Upper lobe of left lung (tissue), 6 donors: ENCODE data around the gene GIT2. TPM values are rescaled to one million over a fixed set of nuclear protein-coding genes. Genes with fewer than 3 reads are reported as not detected.

ENCODE experiments used
- ATAC-seq, 2 donors: fragments of 200-7000 bp; cut with Tn5 transposase; one replicate each; pipeline ENCODE4 v1.9.1; 2022; ENCODE audit warnings: mild to moderate bottlenecking in 2 of 2, moderate library complexity in 2 of 2; ENCODE audit not compliant: low FRiP score in 2 of 2
- DNase-seq, 2 donors: peaks; one replicate each; pipeline ENCODE4 v3.0.0-alpha.2; 2019 to 2020
- H3K27ac ChIP-seq, 4 donors: fragments of 200-600 bp; sonication (generic); one replicate each; pipeline ENCODE4 v1.5.1; 2016 to 2019
- H3K27me3 ChIP-seq, 4 donors: fragments of 200-600 bp; sonication (generic); one replicate each; pipeline ENCODE4 v1.5.1; 2017 to 2019
- H3K36me3 ChIP-seq, 4 donors: fragments of 200-600 bp; sonication (generic); one replicate each; pipeline ENCODE4 v1.5.1; 2016 to 2019
- H3K4me1 ChIP-seq, 4 donors: fragments of 200-600 bp; sonication (generic); one replicate each; pipeline ENCODE4 v1.5.1; 2018 to 2019
- H3K4me3 ChIP-seq, 4 donors: fragments of 200-600 bp; sonication (generic); one replicate each; pipeline ENCODE4 v1.5.1; 2017 to 2019; ENCODE audit warnings: mild to moderate bottlenecking in 2 of 4, moderate library complexity in 1 of 4
- H3K9me3 ChIP-seq, 4 donors: fragments of 200-600 bp; sonication (generic); one replicate each; pipeline ENCODE4 v1.5.1; 2018 to 2019
- EP300 ChIP-seq, 4 donors: sonication (generic); formaldehyde crosslinking; IDR thresholded peaks; one replicate each; pipeline ENCODE4 v1.5.1; 2017; ENCODE audit warnings: antibody characterized with exemption in 4 of 4, control low read depth in 2 of 4
- POLR2A ChIP-seq, 4 donors: fragments of 450-650 bp; IDR thresholded peaks; one replicate each; pipeline ENCODE4 v1.5.1; 2016 to 2017; ENCODE audit warnings: antibody characterized with exemption in 4 of 4, mild to moderate bottlenecking in 2 of 4
- POLR2AphosphoS5 ChIP-seq, 2 donors: sonication (generic); formaldehyde crosslinking; IDR thresholded peaks; one replicate each; pipeline ENCODE4 v1.5.1; 2017; ENCODE audit warnings: antibody characterized with exemption in 2 of 2
- WGBS, 2 donors: methylation state at CpG; one replicate each; pipeline ENCODE4 v1.1.5; 2017 to 2018; 5-methylcytosine and 5-hydroxymethylcytosine counted together
- total RNA-seq, 6 donors: library from RNA; depleted of rRNA in 4 of 6; stranded (reverse); fragments of >200 nt in 4 of 6; gene quantifications; one replicate each; pipeline versions ENCODE4 v1.1.0 to v1.2.1, GENCODE V29; 2016 to 2021
- TF ChIP-seq, protein P1 (sequence below), 6 experiments: fragments of 450-650 bp in 4 of 6; fragments of 200-600 bp in 2 of 6; sonication (generic) in 2 of 6; IDR thresholded peaks; one replicate each; pipeline ENCODE4 v1.5.1; 2016 to 2019; ENCODE audit warnings: antibody characterized with exemption in 6 of 6
- donor health status: DM: no; HTN: no; CAD: no; lungs with moderate emphysema.
- donor health status: DM: no; HTN: yes; CAD: no; lungs with severe emphysema.

The GIT2 gene
- total RNA-seq, 6 donors from 2014 or later, result 45.1 to 89.1 (median 55.3) TPM

- WGBS, 2 donors, result 79 to 92% methylated on average over 5 of the region's 5 CpGs
- Histone ChIP-seq H3K9me3 (no peaks in the 10 kb centered on the region), H3K27ac (peak overlapping the region in 2 of 4 donors; percentile 20 to 31), H3K36me3 (peaks cover 11 to 98% (median 65%) of the 10 kb centered on the region in 4 donors), H3K4me3 (no peak overlapping the region), H3K4me1 (peaks cover 0 to 14% (median 6%) of the 10 kb centered on the region in 4 donors), H3K27me3 (no peaks in the 10 kb centered on the region)
- ATAC-seq (peak; percentile 31 to 69), DNase-seq (no peak)
- TF ChIP-seq, protein P1, sequence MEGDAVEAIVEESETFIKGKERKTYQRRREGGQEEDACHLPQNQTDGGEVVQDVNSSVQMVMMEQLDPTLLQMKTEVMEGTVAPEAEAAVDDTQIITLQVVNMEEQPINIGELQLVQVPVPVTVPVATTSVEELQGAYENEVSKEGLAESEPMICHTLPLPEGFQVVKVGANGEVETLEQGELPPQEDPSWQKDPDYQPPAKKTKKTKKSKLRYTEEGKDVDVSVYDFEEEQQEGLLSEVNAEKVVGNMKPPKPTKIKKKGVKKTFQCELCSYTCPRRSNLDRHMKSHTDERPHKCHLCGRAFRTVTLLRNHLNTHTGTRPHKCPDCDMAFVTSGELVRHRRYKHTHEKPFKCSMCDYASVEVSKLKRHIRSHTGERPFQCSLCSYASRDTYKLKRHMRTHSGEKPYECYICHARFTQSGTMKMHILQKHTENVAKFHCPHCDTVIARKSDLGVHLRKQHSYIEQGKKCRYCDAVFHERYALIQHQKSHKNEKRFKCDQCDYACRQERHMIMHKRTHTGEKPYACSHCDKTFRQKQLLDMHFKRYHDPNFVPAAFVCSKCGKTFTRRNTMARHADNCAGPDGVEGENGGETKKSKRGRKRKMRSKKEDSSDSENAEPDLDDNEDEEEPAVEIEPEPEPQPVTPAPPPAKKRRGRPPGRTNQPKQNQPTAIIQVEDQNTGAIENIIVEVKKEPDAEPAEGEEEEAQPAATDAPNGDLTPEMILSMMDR (IDR thresholded peaks at IDR 0.05), result no peak
- TF ChIP-seq POLR2AphosphoS5 (IDR thresholded peaks at IDR 0.05) (no peak), POLR2A (IDR thresholded peaks at IDR 0.05) (no peak), EP300 (IDR thresholded peaks at IDR 0.05) (no peak)
Measured at GRCh38 chr12:110023059-110023980, 27.2 kb upstream of the GIT2 start.

GRCh38 chr12:110020956-110021355 lies 24.8 kb upstream of the GIT2 start:
- no peaks in the 10 kb centered on the region for H3K27me3 ChIP-seq
- H3K9me3 ChIP-seq, result no peaks in the 10 kb centered on the region
- H3K4me1 ChIP-seq, result peaks cover 0 to 14% (median 6%) of the 10 kb centered on the region in 4 donors
- peaks cover 13 to 98% (median 66%) of the 10 kb centered on the region in 4 donors for H3K36me3 ChIP-seq
- 91 to 93% methylated on average over 4 of the region's 4 CpGs for WGBS, 2 donors
- TF ChIP-seq, protein P1 (IDR thresholded peaks at IDR 0.05), result no peak
- TF ChIP-seq POLR2A (IDR thresholded peaks at IDR 0.05) (no peak), POLR2AphosphoS5 (IDR thresholded peaks at IDR 0.05) (no peak), EP300 (IDR thresholded peaks at IDR 0.05) (no peak)
- ATAC-seq (no peak), DNase-seq (no peak)
- peak overlapping the region in 1 of 4 donors; percentile 41 for H3K27ac ChIP-seq
- H3K4me3 ChIP-seq, result no peak overlapping the region

GRCh38 chr12:110015132-110015531 lies 19.0 kb upstream of the GIT2 start:
- Histone ChIP-seq H3K4me1 (peaks cover 15 to 28% (median 23%) of the 10 kb centered on the region in 4 donors), H3K9me3 (no peaks in the 10 kb centered on the region), H3K27me3 (no peaks in the 10 kb centered on the region), H3K27ac (peak overlapping the region in 3 of 4 donors; percentile 0 to 62 (median 49)), H3K4me3 (no peak overlapping the region), H3K36me3 (peaks cover 20 to 82% (median 55%) of the 10 kb centered on the region in 4 donors)
- ATAC-seq, result no peak
- TF ChIP-seq, protein P1 (IDR thresholded peaks at IDR 0.05), result peak in 1 of 6 experiments; percentile 10
- TF ChIP-seq POLR2A (IDR thresholded peaks at IDR 0.05), result no peak
- 27 to 36% methylated on average over 2 of the region's 2 CpGs for WGBS, 2 donors
- DNase-seq, result no peak

- DNase-seq (no peak), ATAC-seq (no peak)
- TF ChIP-seq, protein P1 (IDR thresholded peaks at IDR 0.05), result no peak
- no peak for TF ChIP-seq POLR2AphosphoS5 (IDR thresholded peaks at IDR 0.05)
- no peak for TF ChIP-seq POLR2A (IDR thresholded peaks at IDR 0.05)
- TF ChIP-seq EP300 (IDR thresholded peaks at IDR 0.05), result no peak
- peak overlapping the region in 2 of 4 donors; percentile 20 to 46 for H3K27ac ChIP-seq
- no peaks in the 10 kb centered on the region for H3K27me3 ChIP-seq
- H3K36me3 ChIP-seq, result peaks cover 7 to 57% (median 30%) of the 10 kb centered on the region in 4 donors
- H3K4me1 ChIP-seq, result peaks cover 15 to 28% (median 25%) of the 10 kb centered on the region in 4 donors
- 58 to 78% methylated on average over 4 of the region's 4 CpGs for whole genome bisulfite sequencing, 2 donors
- H3K4me3 ChIP-seq, result no peak overlapping the region
- H3K9me3 ChIP-seq, result no peaks in the 10 kb centered on the region
Measured at GRCh38 chr12:110012659-110013058, 16.5 kb upstream of the GIT2 start.
